ENCODE measurements around the gene KIF6. TPM values are rescaled to one million over a fixed set of nuclear protein-coding genes. Genes with fewer than 3 reads are reported as not detected.
"Not testable (repeated sequence)": the region's sequence is repeated elsewhere in the genome, so short reads cannot be mapped to it uniquely, and the experiment has no call there.

KIF6 gene
- polyA plus RNA-seq, 3 donors = 2.7 to 4.0 (median 3.6) TPM

- no peak for DNase-seq (ENCODE audit: extremely low read depth in 1 of 11, low read depth in 9 of 11, low spot score in 4 of 11)
These were observed 201.2 kb downstream of the KIF6 start for GRCh38 chr6:39524007-39524406.

- no peak for DNase-seq (ENCODE audit: extremely low read depth in 1 of 11, low read depth in 9 of 11, low spot score in 4 of 11)
These were observed 203.2 kb downstream of the KIF6 start for GRCh38 chr6:39521958-39522357.

- no peak for DNase-seq (ENCODE audit: extremely low read depth in 1 of 11, low read depth in 9 of 11, low spot score in 4 of 11)
These were observed 204.3 kb downstream of the KIF6 start for GRCh38 chr6:39520916-39521315.

GRCh38 chr6:39520411-39520810 lies 204.8 kb downstream of the KIF6 start:
- DNase-seq (ENCODE audit: extremely low read depth in 1 of 11, low read depth in 9 of 11, low spot score in 4 of 11) = no peak

- DNase-seq (ENCODE audit: extremely low read depth in 1 of 11, low read depth in 9 of 11, low spot score in 4 of 11) = no peak
These were observed 207.0 kb downstream of the KIF6 start for GRCh38 chr6:39518221-39518620.

GRCh38 chr6:39517756-39518155 lies 207.5 kb downstream of the KIF6 start:
- no peak for DNase-seq (ENCODE audit: extremely low read depth in 1 of 11, low read depth in 9 of 11, low spot score in 4 of 11)

GRCh38 chr6:39516471-39516870 lies 208.7 kb downstream of the KIF6 start:
- DNase-seq (ENCODE audit: extremely low read depth in 1 of 11, low read depth in 9 of 11, low spot score in 4 of 11) = no peak

GRCh38 chr6:39515471-39515870 lies 209.7 kb downstream of the KIF6 start:
- no peak for DNase-seq (ENCODE audit: extremely low read depth in 1 of 11, low read depth in 9 of 11, low spot score in 4 of 11)

GRCh38 chr6:39515006-39515405 lies 210.2 kb downstream of the KIF6 start:
- no peak for DNase-seq (ENCODE audit: extremely low read depth in 1 of 11, low read depth in 9 of 11, low spot score in 4 of 11)

GRCh38 chr6:39509831-39510230 lies 215.4 kb downstream of the KIF6 start:
- not testable (repeated sequence) for DNase-seq (ENCODE audit: extremely low read depth in 1 of 11, low read depth in 9 of 11, low spot score in 4 of 11)

- DNase-seq (ENCODE audit: extremely low read depth in 1 of 11, low read depth in 9 of 11, low spot score in 4 of 11) = no peak
These were observed 216.7 kb downstream of the KIF6 start for GRCh38 chr6:39508515-39508914.

GRCh38 chr6:39507331-39507998 lies 217.7 kb downstream of the KIF6 start:
- DNase-seq (ENCODE audit: extremely low read depth in 1 of 11, low read depth in 9 of 11, low spot score in 4 of 11) = no peak

- DNase-seq (ENCODE audit: extremely low read depth in 1 of 11, low read depth in 9 of 11, low spot score in 4 of 11) = not testable (repeated sequence)
These were observed 222.7 kb downstream of the KIF6 start for GRCh38 chr6:39502362-39502955.

- no peak for DNase-seq (ENCODE audit: extremely low read depth in 1 of 11, low read depth in 9 of 11, low spot score in 4 of 11)
These were observed 226.2 kb downstream of the KIF6 start for GRCh38 chr6:39499053-39499452.

GRCh38 chr6:39498096-39498495 lies 227.1 kb downstream of the KIF6 start:
- DNase-seq (ENCODE audit: extremely low read depth in 1 of 11, low read depth in 9 of 11, low spot score in 4 of 11) = no peak

GRCh38 chr6:39496915-39497314 lies 228.3 kb downstream of the KIF6 start:
- peak; percentile 64 to 90 (median 80) for DNase-seq (ENCODE audit: extremely low read depth in 1 of 11, low read depth in 9 of 11, low spot score in 4 of 11)

- DNase-seq (ENCODE audit: extremely low read depth in 1 of 11, low read depth in 9 of 11, low spot score in 4 of 11) = peak in 1 of 11 donors; percentile 26
These were observed 228.8 kb downstream of the KIF6 start for GRCh38 chr6:39496456-39496855.

- DNase-seq (ENCODE audit: extremely low read depth in 1 of 11, low read depth in 9 of 11, low spot score in 4 of 11) = no peak
These were observed 229.6 kb downstream of the KIF6 start for GRCh38 chr6:39495640-39496039.

GRCh38 chr6:39494998-39495397 lies 230.2 kb downstream of the KIF6 start:
- no peak for DNase-seq (ENCODE audit: extremely low read depth in 1 of 11, low read depth in 9 of 11, low spot score in 4 of 11)

- DNase-seq (ENCODE audit: extremely low read depth in 1 of 11, low read depth in 9 of 11, low spot score in 4 of 11) = no peak
These were observed 231.4 kb downstream of the KIF6 start for GRCh38 chr6:39493777-39494176.

GRCh38 chr6:39493174-39493573 lies 232.0 kb downstream of the KIF6 start:
- DNase-seq (ENCODE audit: extremely low read depth in 1 of 11, low read depth in 9 of 11, low spot score in 4 of 11) = peak in 1 of 11 donors; percentile 50
